Stimulated activated CD4-positive, alpha-beta T cell treated with anti-CD3 and anti-CD28 coated beads, Interleukin-1b, Interleukin-23, amount 100 ng/mL, for 48 hours (primary cell): ENCODE data around the gene PXDN.
"Not testable (repeated sequence)": the region's sequence is repeated elsewhere in the genome, so short reads cannot be mapped to it uniquely, and the experiment has no call there.

Experiments
- DNase-seq: peaks from one replicate; pipeline ENCODE4 v3.0.0-alpha.2; 2020

The PXDN gene

GRCh38 chr2:1701556-1702185, 42.6 kb downstream of the PXDN start:
- no peak for DNase-seq

GRCh38 chr2:1701020-1701419, 43.3 kb downstream of the PXDN start:
- DNase-seq = no peak

GRCh38 chr2:1700427-1700826, 43.9 kb downstream of the PXDN start:
- DNase-seq = not testable (repeated sequence)

- no peak for DNase-seq
Observed at GRCh38 chr2:1698188-1698945, 45.9 kb downstream of the PXDN start.

- DNase-seq = no peak
Observed at GRCh38 chr2:1697601-1698000, 46.7 kb downstream of the PXDN start.

- DNase-seq = no peak
Observed at GRCh38 chr2:1696472-1696871, 47.8 kb downstream of the PXDN start.

- DNase-seq = no peak
Observed at GRCh38 chr2:1694371-1695271, 49.7 kb downstream of the PXDN start.

GRCh38 chr2:1693723-1694122, 50.6 kb downstream of the PXDN start:
- no peak for DNase-seq

- DNase-seq = no peak
Observed at GRCh38 chr2:1692342-1692741, 52.0 kb downstream of the PXDN start.

GRCh38 chr2:1691366-1691765, 52.9 kb downstream of the PXDN start:
- no peak for DNase-seq

- DNase-seq = no peak
Observed at GRCh38 chr2:1690056-1690775, 54.1 kb downstream of the PXDN start.

GRCh38 chr2:1688859-1689258, 55.5 kb downstream of the PXDN start:
- no peak for DNase-seq

GRCh38 chr2:1688161-1688560, 56.2 kb downstream of the PXDN start:
- DNase-seq = no peak

GRCh38 chr2:1687254-1687653, 57.1 kb downstream of the PXDN start:
- DNase-seq = no peak

GRCh38 chr2:1686784-1687105, 57.6 kb downstream of the PXDN start:
- DNase-seq = no peak

GRCh38 chr2:1685957-1686783, 58.1 kb downstream of the PXDN start:
- DNase-seq = no peak

GRCh38 chr2:1685078-1685956, 59.0 kb downstream of the PXDN start:
- DNase-seq = no peak

GRCh38 chr2:1683297-1683696, 61.0 kb downstream of the PXDN start:
- DNase-seq = no peak

- DNase-seq = no peak
Observed at GRCh38 chr2:1682181-1682440, 62.2 kb downstream of the PXDN start.

- no peak for DNase-seq
Observed at GRCh38 chr2:1681323-1682180, 62.8 kb downstream of the PXDN start.

- no peak for DNase-seq
Observed at GRCh38 chr2:1681017-1681318, 63.3 kb downstream of the PXDN start.
